ENCODE data around the gene TECPR2.

DNA sequence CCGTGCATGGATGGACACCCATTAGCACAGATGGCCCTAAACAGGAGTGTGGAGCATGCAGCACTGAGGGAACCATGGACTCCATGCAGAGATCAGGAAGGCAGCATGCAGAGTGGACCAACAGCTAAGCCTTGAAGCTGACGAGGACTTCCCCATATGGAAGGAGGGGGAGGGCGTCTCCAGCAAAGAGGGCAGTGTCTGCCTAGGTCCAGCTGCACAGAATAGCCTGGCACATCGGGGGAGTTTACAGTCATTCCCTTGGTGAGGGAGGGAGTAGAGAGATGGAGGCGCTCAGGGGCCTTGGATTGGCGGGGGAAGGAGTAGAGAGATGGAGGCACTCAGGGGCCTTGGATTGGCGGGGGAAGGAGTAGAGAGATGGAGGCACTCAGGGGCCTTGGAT, 82.3 kb downstream of the TECPR2 start:
- TF ChIP-seq CTCF (IDR thresholded peaks at IDR 0.05) (no peak), POLR2A (IDR thresholded peaks at IDR 0.05) (no peak), POLR2AphosphoS5 (IDR thresholded peaks at IDR 0.05; ENCODE audit: insufficient read depth in 1 of 2, low read depth in 1 of 2) (no peak)
